ENCODE results near the gene BBLN. TPM values are rescaled to one million over a fixed set of nuclear protein-coding genes. Genes with fewer than 3 reads are reported as not detected.

BBLN gene
- total and polyA plus RNA-seq, 2 of the 4 experiments (the other 2 are of a cell fraction), result 25.1 to 103 TPM

GRCh38 chr9:128152133-128153059, 7.7 kb upstream of the BBLN start:
- POLR2A ChIA-PET (ENCODE audit: unreplicated experiment), result no interaction called here
- no peak overlapping the region for H2AK5ac ChIP-seq (ENCODE audit: low read depth, low read length)
- H3K9me1 ChIP-seq (ENCODE audit: insufficient read depth, low read length), result no peaks in the 10 kb centered on the region; the same call in 1 of the 2 replicates
- TF ChIP-seq SMC3 (IDR thresholded peaks at IDR 0.05; ENCODE audit: low read depth, low read length) (no peak), RFX5 (IDR thresholded peaks at IDR 0.05; ENCODE audit: low read depth, low read length) (no peak), MXI1 (IDR thresholded peaks at IDR 0.05; ENCODE audit: borderline replicate concordance, low read depth, low read length) (no peak), NFE2L2 (IDR thresholded peaks at IDR 0.05; ENCODE audit: low read depth, low read length) (no peak), RAD21 (IDR thresholded peaks at IDR 0.05; ENCODE audit: low read length) (no peak), BHLHE40 (IDR thresholded peaks at IDR 0.05; ENCODE audit: low read depth, low read length) (no peak)
- WGBS, 2 experiments (ENCODE audit: extremely low coverage in 2 of 2, insufficient read length in 1 of 2), result 84% methylated on average over 6 of the region's 13 CpGs; no CpG with 5 or more reads in 1 of the 2 experiments
- ATAC-seq (ENCODE audit: low read depth), result no peak
- H2BK5ac ChIP-seq (ENCODE audit: low read depth, low read length, poor library complexity, severe bottlenecking), result no peak overlapping the region
- CTCF ChIA-PET, result no interaction called here
- H2AK9ac ChIP-seq (replicated peaks; ENCODE audit: low read depth, low read length, poor library complexity), result no peak overlapping the region
- no peak overlapping the region for H3K4ac ChIP-seq (ENCODE audit: low read depth, low read length)
- no peak overlapping the region for H3K9ac ChIP-seq (ENCODE audit: low read depth, low read length)
- no peak overlapping the region for H3K18ac ChIP-seq (ENCODE audit: low read depth, low read length)
- no peak overlapping the region for H2BK120ac ChIP-seq (ENCODE audit: low read depth, low read length)
- no peaks in the 10 kb centered on the region for H3K9me3 ChIP-seq (ENCODE audit: control insufficient read depth, insufficient read depth, low read length)
- H3K36me3 ChIP-seq (ENCODE audit: control insufficient read depth, insufficient read depth, low read length), result no peaks in the 10 kb centered on the region
- H3K4me1 ChIP-seq (ENCODE audit: control insufficient read depth, insufficient read depth, low read length), result no peaks in the 10 kb centered on the region
- no TSS peak for BruUV-seq (replicated peaks)
- no peak overlapping the region for H3K4me3 ChIP-seq (ENCODE audit: insufficient read depth, low read depth, low read length)
- no peak overlapping the region for H2BK20ac ChIP-seq (ENCODE audit: low read depth, low read length)
- H3K56ac ChIP-seq (ENCODE audit: extremely low read depth, insufficient read depth, low read length), result no peak overlapping the region
- no peak overlapping the region for H2AFZ ChIP-seq (replicated peaks; ENCODE audit: low read length, poor library complexity)
- no peaks in the 10 kb centered on the region; the same call in 1 of the 2 replicates for H4K20me1 ChIP-seq (ENCODE audit: insufficient read depth, low read length)
- no peak overlapping the region for H4K5ac ChIP-seq (ENCODE audit: low read depth, low read length)
- no peak overlapping the region for H3K4me2 ChIP-seq (ENCODE audit: low read depth, low read length)
- H3K79me1 ChIP-seq (ENCODE audit: low read depth in 1 of 2, low read length in 2 of 2), result no peaks in the 10 kb centered on the region
- H4K91ac ChIP-seq (ENCODE audit: insufficient read depth, low read depth, low read length), result no peak overlapping the region
- no peak overlapping the region for H2BK15ac ChIP-seq (ENCODE audit: low read depth, low read length)
- intact Hi-C loops (cut with micrococcal nuclease) (no loop called here), dilution Hi-C loops (cut with HindIII; ENCODE audit: low sequenced_read_pairs, unreplicated experiment) (no loop called here), in situ Hi-C loops (cut with MboI; ENCODE audit: low sequenced_read_pairs) (no loop called here)
- no peak overlapping the region for H3K23ac ChIP-seq (ENCODE audit: low read depth, low read length)
- H3K27ac ChIP-seq (ENCODE audit: insufficient read depth, low read length), result no peak overlapping the region
- peaks cover 14% of the 10 kb centered on the region; the same call in 1 of the 2 replicates for H3K27me3 ChIP-seq (ENCODE audit: control insufficient read depth, insufficient read depth, low read length)
- H3K14ac ChIP-seq (replicated peaks; ENCODE audit: low read depth, low read length), result no peak overlapping the region
- H4K8ac ChIP-seq (ENCODE audit: low read depth in 2 of 2, low read length in 2 of 2), result no peak overlapping the region
- DNase-seq, result no peak
